GM12878 (cell line): ENCODE results near the gene RANBP1. TPM values are rescaled to one million over a fixed set of nuclear protein-coding genes. Genes with fewer than 3 reads are reported as not detected.

Experiments used
- ATAC-seq: fragments of 200-7000 bp; cut with Tn5 transposase; 3 replicates; pipeline ENCODE4 v1.9.1; 2020; ENCODE audit warnings: mild to moderate bottlenecking, moderate library complexity
- BruUV-seq: library from RNA; stranded (reverse); fragments of 400-500 nt; replicated peaks from 2 replicates; lab custom pipeline; 2021; lab: Mats Ljungman, UMichigan
- CTCF ChIA-PET: fragments of 300-600 bp; sonication (Branson Sonifier 250); formaldehyde crosslinking; extraction: SDS; loops from one replicate; lab custom pipeline; 2021; ENCODE audit warnings: inconsistent platforms; lab: Yijun Ruan, JAX
- POLR2A ChIA-PET: fragments of 350-600 bp; formaldehyde crosslinking; extraction: SDS; loops from one replicate; lab custom pipeline; 2021; ENCODE audit warnings: inconsistent platforms; lab: Charles Lee
- RAD21 ChIA-PET: fragments of 300-600 bp; sonication (Branson Sonifier 250); formaldehyde crosslinking; loops from one replicate; lab custom pipeline; 2023; ENCODE audit warnings: antibody characterized with exemption; ENCODE audit not compliant: unreplicated experiment; lab: Charles Lee
- SMC1A ChIA-PET: fragments of 300-600 bp; sonication (Branson Sonifier 250); formaldehyde crosslinking; loops from one replicate; lab custom pipeline; 2023; ENCODE audit not compliant: unreplicated experiment, uncharacterized antibody; lab: Charles Lee
- DNase-seq: peaks from one replicate; pipeline ENCODE4 v3.0.0-alpha.2; 2011; ENCODE audit warnings: low read depth, low spot score
- FAIRE-seq: peaks from 3 replicates; lab custom pipeline; 2011; peaks lifted over from hg19 to GRCh38; lab: Jason Lieb, UNC
- H2AFZ ChIP-seq: 2 replicates; pipeline ENCODE4 v1.6.0; 2011; ENCODE audit warnings: low read depth, low read length, control low read depth; ENCODE audit not compliant: control insufficient read depth
- H3K27ac ChIP-seq: 2 replicates; pipeline ENCODE4 v1.5.1; 2011; ENCODE audit warnings: control low read depth; ENCODE audit not compliant: control insufficient read depth, insufficient read depth
- H3K27me3 ChIP-seq, 2 experiments: replicated peaks in 1 of 2; 2 replicates each; pipeline versions ENCODE4 v1.6.0 to v1.6.1; 2011; ENCODE audit warnings: low read length in 1 of 2; ENCODE audit not compliant: control insufficient read depth in 2 of 2, insufficient read depth in 2 of 2
- H3K36me3 ChIP-seq, 2 experiments: 2 replicates each; pipeline ENCODE4 v1.5.1; 2011; ENCODE audit warnings: low read length in 1 of 2; ENCODE audit not compliant: control insufficient read depth in 2 of 2, insufficient read depth in 2 of 2
- H3K4me1 ChIP-seq: 2 replicates; pipeline ENCODE4 v1.6.1; 2011; ENCODE audit warnings: mild to moderate bottlenecking, low read length, moderate library complexity, mixed read lengths; ENCODE audit not compliant: control insufficient read depth, insufficient read depth
- H3K4me2 ChIP-seq: 2 replicates; pipeline ENCODE4 v1.6.0; 2011; ENCODE audit warnings: control low read depth; ENCODE audit not compliant: control insufficient read depth, insufficient read depth
- H3K4me3 ChIP-seq: fragments of 200-600 bp; sonication (generic); 2 replicates; pipeline ENCODE4 v1.5.1; 2016
- H3K79me2 ChIP-seq: 2 replicates; pipeline ENCODE4 v1.6.0; 2011; ENCODE audit warnings: low read length; ENCODE audit not compliant: control insufficient read depth, insufficient read depth
- H3K9ac ChIP-seq: 2 replicates; pipeline ENCODE4 v1.8.0; 2011; ENCODE audit warnings: low read length, control low read depth, mixed read lengths; ENCODE audit not compliant: control insufficient read depth, insufficient read depth
- H3K9me3 ChIP-seq: replicated peaks from 3 replicates; pipeline ENCODE4 v1.5.1; 2011; ENCODE audit warnings: mild to moderate bottlenecking, low read length; ENCODE audit not compliant: control insufficient read depth, insufficient read depth
- H4K20me1 ChIP-seq: 2 replicates; pipeline ENCODE4 v1.6.0; 2011; ENCODE audit not compliant: control insufficient read depth, insufficient read depth
- CHD2 ChIP-seq: IDR thresholded peaks from 2 replicates; pipeline ENCODE4 v1.6.1; 2011; ENCODE audit warnings: low read depth, low read length, improper control_type of control experiment, borderline replicate concordance
- FOS ChIP-seq: IDR thresholded peaks from 3 replicates; pipeline ENCODE4 v1.6.1; 2011; ENCODE audit warnings: borderline replicate concordance; ENCODE audit not compliant: insufficient read length; ENCODE audit errors: extremely low read depth
- JUNB ChIP-seq: IDR thresholded peaks from 2 replicates; pipeline ENCODE4 v1.6.1; 2016; ENCODE audit warnings: antibody characterized with exemption, mild to moderate bottlenecking
- MEF2A ChIP-seq: IDR thresholded peaks from 2 replicates; pipeline ENCODE4 v1.6.1; 2011; ENCODE audit warnings: low read depth, mild to moderate bottlenecking, low read length, moderate library complexity; ENCODE audit not compliant: insufficient read depth
- MTA3 ChIP-seq: IDR thresholded peaks from 2 replicates; pipeline ENCODE4 v1.6.1; 2012; ENCODE audit warnings: low read length, inconsistent platforms, borderline replicate concordance
- MYB ChIP-seq: fragments of 150-350 bp; IDR thresholded peaks from 2 replicates; pipeline ENCODE4 v1.6.1; 2014; ENCODE audit warnings: mild to moderate bottlenecking, low read depth, low read length, borderline replicate concordance
- SKIL ChIP-seq: fragments of 450-650 bp; IDR thresholded peaks from 2 replicates; pipeline ENCODE4 v1.6.1; 2017; ENCODE audit warnings: mild to moderate bottlenecking, low read depth, inconsistent platforms; ENCODE audit not compliant: poor library complexity, severe bottlenecking
- ZNF217 ChIP-seq: fragments of 450-650 bp; IDR thresholded peaks from 2 replicates; pipeline ENCODE4 v1.6.1; 2017; ENCODE audit warnings: antibody characterized with exemption, mild to moderate bottlenecking
- ZNF384 ChIP-seq: IDR thresholded peaks from 2 replicates; pipeline ENCODE4 v1.6.1; 2012; ENCODE audit warnings: low read depth, mild to moderate bottlenecking, low read length, improper control_type of control experiment, borderline replicate concordance
- WGBS: methylation state at CpG from one replicate; pipeline ENCODE4 v1.1.6; 2016; ENCODE audit warnings: low lambda C conversion rate; ENCODE audit not compliant: insufficient replicate concordance, insufficient coverage; ENCODE audit errors: missing lambda C conversion rate; 5-methylcytosine and 5-hydroxymethylcytosine counted together
- in situ Hi-C: fragments of 300-500 bp; cut with MboI; formaldehyde crosslinking; loops from 9 replicates; pipeline ENCODE4 v1.14.3; 2018; ENCODE audit warnings: mixed read lengths
- intact Hi-C: fragments of 100-400 bp; cut with micrococcal nuclease; formaldehyde crosslinking; loops from one replicate; pipeline ENCODE4 v1.14.2; 2022; ENCODE audit not compliant: unreplicated experiment
- polyA plus RNA-seq, 11 experiments: library from polyadenylated mRNA; depleted of rRNA in 4 of 11; unstranded in 6 of 11; stranded (reverse) in 5 of 11; fragments of >200 nt; fragmentation: Nextera tagmentation in 4 of 11; fragmentation: Illumina TruSeq in 1 of 11; extraction: Ambion mirVana in 4 of 11; extraction: Trizol in 1 of 11; gene quantifications; 1 replicate in 1 of 11; 2 replicates in 10 of 11; pipeline versions ENCODE4 v1.2.1 to v1.2.3, GENCODE V29; 2011 to 2016; ENCODE audit warnings: inconsistent platforms in 2 of 11, missing spikeins in 2 of 11, low read depth in 1 of 11
- total RNA-seq, 4 experiments: library from RNA; depleted of rRNA in 3 of 4; stranded (reverse); fragments of >200 nt in 3 of 4; fragmentation: Illumina TruSeq in 1 of 4; extraction: Trizol in 1 of 4; gene quantifications; 2 replicates each; pipeline versions ENCODE4 v1.2.1 to v1.2.3, GENCODE V29; 2013 to 2021
- TF ChIP-seq, protein P1 (sequence below): IDR thresholded peaks from 2 replicates; pipeline ENCODE4 v1.6.1; 2012; ENCODE audit warnings: improper control_type of control experiment, low read depth, low read length; ENCODE audit not compliant: insufficient replicate concordance
- TF ChIP-seq, protein P2 (sequence below): fragments of 150-350 bp; IDR thresholded peaks from 2 replicates; pipeline ENCODE4 v1.6.1; 2014; ENCODE audit warnings: mild to moderate bottlenecking, low read depth, low read length
- TF ChIP-seq, protein P3 (sequence below): fragments of 450-650 bp; IDR thresholded peaks from 2 replicates; pipeline ENCODE4 v1.6.1; 2017; ENCODE audit warnings: mild to moderate bottlenecking

RANBP1 gene
- total and polyA plus RNA-seq, 10 of the 15 experiments (the other 5 are each of a cell fraction or from before 2014, with no cell fraction given) = 55.3 to 808 (median 394) TPM

- Histone ChIP-seq H3K36me3 (peaks cover 34 to 67% of the 10 kb centered on the region in 2 experiments; a peak in 3 of 4 replicates), H3K27me3 (no peaks in the 10 kb centered on the region), H3K9ac (no peak overlapping the region), H3K27ac (no peak overlapping the region), H2AFZ (no peak overlapping the region), H3K9me3 (no peaks in the 10 kb centered on the region; the same call in 2 of the 3 replicates), H4K20me1 (no peaks in the 10 kb centered on the region), H3K4me3 (no peak overlapping the region), H3K4me2 (no peak overlapping the region), H3K4me1 (peaks cover 21% of the 10 kb centered on the region), H3K79me2 (peaks cover 17% of the 10 kb centered on the region)
- no peak for FAIRE-seq
- ATAC-seq = peak; percentile 57
- whole genome bisulfite sequencing = 35% methylated on average over 14 of the region's 14 CpGs
- DNase-seq = no peak
- in situ Hi-C loops = no loop called here
- ChIA-PET RAD21 (no interaction called here), CTCF (no interaction called here), SMC1A (no interaction called here), POLR2A (interaction anchor here (0.5 kb wide), 1 partner anchor 32 kb away, joined by 3 read pairs; no protein-coding TSS in a partner anchor)
- intact Hi-C loops = no loop called here
- BruUV-seq = no TSS peak
- TF ChIP-seq MEF2A = 0 out of 2 replicates have a peak, but pooled peaks have one; percentile 7
- TF ChIP-seq, protein P1, sequence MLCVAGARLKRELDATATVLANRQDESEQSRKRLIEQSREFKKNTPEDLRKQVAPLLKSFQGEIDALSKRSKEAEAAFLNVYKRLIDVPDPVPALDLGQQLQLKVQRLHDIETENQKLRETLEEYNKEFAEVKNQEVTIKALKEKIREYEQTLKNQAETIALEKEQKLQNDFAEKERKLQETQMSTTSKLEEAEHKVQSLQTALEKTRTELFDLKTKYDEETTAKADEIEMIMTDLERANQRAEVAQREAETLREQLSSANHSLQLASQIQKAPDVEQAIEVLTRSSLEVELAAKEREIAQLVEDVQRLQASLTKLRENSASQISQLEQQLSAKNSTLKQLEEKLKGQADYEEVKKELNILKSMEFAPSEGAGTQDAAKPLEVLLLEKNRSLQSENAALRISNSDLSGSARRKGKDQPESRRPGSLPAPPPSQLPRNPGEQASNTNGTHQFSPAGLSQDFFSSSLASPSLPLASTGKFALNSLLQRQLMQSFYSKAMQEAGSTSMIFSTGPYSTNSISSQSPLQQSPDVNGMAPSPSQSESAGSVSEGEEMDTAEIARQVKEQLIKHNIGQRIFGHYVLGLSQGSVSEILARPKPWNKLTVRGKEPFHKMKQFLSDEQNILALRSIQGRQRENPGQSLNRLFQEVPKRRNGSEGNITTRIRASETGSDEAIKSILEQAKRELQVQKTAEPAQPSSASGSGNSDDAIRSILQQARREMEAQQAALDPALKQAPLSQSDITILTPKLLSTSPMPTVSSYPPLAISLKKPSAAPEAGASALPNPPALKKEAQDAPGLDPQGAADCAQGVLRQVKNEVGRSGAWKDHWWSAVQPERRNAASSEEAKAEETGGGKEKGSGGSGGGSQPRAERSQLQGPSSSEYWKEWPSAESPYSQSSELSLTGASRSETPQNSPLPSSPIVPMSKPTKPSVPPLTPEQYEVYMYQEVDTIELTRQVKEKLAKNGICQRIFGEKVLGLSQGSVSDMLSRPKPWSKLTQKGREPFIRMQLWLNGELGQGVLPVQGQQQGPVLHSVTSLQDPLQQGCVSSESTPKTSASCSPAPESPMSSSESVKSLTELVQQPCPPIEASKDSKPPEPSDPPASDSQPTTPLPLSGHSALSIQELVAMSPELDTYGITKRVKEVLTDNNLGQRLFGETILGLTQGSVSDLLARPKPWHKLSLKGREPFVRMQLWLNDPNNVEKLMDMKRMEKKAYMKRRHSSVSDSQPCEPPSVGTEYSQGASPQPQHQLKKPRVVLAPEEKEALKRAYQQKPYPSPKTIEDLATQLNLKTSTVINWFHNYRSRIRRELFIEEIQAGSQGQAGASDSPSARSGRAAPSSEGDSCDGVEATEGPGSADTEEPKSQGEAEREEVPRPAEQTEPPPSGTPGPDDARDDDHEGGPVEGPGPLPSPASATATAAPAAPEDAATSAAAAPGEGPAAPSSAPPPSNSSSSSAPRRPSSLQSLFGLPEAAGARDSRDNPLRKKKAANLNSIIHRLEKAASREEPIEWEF = no peak
- TF ChIP-seq SKIL = no peak
- no peak for TF ChIP-seq FOS
- no peak for TF ChIP-seq MTA3
- no peak for TF ChIP-seq ZNF217
- no peak for TF ChIP-seq JUNB
- TF ChIP-seq, protein P2, sequence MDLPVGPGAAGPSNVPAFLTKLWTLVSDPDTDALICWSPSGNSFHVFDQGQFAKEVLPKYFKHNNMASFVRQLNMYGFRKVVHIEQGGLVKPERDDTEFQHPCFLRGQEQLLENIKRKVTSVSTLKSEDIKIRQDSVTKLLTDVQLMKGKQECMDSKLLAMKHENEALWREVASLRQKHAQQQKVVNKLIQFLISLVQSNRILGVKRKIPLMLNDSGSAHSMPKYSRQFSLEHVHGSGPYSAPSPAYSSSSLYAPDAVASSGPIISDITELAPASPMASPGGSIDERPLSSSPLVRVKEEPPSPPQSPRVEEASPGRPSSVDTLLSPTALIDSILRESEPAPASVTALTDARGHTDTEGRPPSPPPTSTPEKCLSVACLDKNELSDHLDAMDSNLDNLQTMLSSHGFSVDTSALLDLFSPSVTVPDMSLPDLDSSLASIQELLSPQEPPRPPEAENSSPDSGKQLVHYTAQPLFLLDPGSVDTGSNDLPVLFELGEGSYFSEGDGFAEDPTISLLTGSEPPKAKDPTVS = no peak
- TF ChIP-seq ZNF384 = peak; percentile 79
- TF ChIP-seq CHD2 = no peak
- TF ChIP-seq MYB = no peak
- TF ChIP-seq, protein P3, sequence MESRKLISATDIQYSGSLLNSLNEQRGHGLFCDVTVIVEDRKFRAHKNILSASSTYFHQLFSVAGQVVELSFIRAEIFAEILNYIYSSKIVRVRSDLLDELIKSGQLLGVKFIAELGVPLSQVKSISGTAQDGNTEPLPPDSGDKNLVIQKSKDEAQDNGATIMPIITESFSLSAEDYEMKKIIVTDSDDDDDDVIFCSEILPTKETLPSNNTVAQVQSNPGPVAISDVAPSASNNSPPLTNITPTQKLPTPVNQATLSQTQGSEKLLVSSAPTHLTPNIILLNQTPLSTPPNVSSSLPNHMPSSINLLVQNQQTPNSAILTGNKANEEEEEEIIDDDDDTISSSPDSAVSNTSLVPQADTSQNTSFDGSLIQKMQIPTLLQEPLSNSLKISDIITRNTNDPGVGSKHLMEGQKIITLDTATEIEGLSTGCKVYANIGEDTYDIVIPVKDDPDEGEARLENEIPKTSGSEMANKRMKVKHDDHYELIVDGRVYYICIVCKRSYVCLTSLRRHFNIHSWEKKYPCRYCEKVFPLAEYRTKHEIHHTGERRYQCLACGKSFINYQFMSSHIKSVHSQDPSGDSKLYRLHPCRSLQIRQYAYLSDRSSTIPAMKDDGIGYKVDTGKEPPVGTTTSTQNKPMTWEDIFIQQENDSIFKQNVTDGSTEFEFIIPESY = peak; percentile 89; the same call in 1 of the 2 replicates
Measured at GRCh38 chr22:20111045-20111688, 4.7 kb upstream of the RANBP1 start.
